ENCODE measurements around the gene TMEM151B. TPM values are rescaled to one million over a fixed set of nuclear protein-coding genes. Genes with fewer than 3 reads are reported as not detected.
A peak's percentile ranks its signal among the peaks of the same experiment; 100 is the strongest.

The TMEM151B gene
- total and polyA plus RNA-seq, 2 of the 13 experiments (the other 11 are each of a cell fraction or from before 2014, with no cell fraction given) = not detected

GRCh38 chr6:44222486-44223318 is 47.5 kb upstream of the TMEM151B start (continued):
- TF ChIP-seq, protein P1, sequence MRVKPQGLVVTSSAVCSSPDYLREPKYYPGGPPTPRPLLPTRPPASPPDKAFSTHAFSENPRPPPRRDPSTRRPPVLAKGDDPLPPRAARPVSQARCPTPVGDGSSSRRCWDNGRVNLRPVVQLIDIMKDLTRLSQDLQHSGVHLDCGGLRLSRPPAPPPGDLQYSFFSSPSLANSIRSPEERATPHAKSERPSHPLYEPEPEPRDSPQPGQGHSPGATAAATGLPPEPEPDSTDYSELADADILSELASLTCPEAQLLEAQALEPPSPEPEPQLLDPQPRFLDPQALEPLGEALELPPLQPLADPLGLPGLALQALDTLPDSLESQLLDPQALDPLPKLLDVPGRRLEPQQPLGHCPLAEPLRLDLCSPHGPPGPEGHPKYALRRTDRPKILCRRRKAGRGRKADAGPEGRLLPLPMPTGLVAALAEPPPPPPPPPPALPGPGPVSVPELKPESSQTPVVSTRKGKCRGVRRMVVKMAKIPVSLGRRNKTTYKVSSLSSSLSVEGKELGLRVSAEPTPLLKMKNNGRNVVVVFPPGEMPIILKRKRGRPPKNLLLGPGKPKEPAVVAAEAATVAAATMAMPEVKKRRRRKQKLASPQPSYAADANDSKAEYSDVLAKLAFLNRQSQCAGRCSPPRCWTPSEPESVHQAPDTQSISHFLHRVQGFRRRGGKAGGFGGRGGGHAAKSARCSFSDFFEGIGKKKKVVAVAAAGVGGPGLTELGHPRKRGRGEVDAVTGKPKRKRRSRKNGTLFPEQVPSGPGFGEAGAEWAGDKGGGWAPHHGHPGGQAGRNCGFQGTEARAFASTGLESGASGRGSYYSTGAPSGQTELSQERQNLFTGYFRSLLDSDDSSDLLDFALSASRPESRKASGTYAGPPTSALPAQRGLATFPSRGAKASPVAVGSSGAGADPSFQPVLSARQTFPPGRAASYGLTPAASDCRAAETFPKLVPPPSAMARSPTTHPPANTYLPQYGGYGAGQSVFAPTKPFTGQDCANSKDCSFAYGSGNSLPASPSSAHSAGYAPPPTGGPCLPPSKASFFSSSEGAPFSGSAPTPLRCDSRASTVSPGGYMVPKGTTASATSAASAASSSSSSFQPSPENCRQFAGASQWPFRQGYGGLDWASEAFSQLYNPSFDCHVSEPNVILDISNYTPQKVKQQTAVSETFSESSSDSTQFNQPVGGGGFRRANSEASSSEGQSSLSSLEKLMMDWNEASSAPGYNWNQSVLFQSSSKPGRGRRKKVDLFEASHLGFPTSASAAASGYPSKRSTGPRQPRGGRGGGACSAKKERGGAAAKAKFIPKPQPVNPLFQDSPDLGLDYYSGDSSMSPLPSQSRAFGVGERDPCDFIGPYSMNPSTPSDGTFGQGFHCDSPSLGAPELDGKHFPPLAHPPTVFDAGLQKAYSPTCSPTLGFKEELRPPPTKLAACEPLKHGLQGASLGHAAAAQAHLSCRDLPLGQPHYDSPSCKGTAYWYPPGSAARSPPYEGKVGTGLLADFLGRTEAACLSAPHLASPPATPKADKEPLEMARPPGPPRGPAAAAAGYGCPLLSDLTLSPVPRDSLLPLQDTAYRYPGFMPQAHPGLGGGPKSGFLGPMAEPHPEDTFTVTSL (CRISPR knock-in tag; IDR thresholded peaks at IDR 0.05; ENCODE audit: borderline replicate concordance) = 0 out of 2 replicates have a peak, but pooled peaks have one; percentile 17
- TF ChIP-seq, protein P2, sequence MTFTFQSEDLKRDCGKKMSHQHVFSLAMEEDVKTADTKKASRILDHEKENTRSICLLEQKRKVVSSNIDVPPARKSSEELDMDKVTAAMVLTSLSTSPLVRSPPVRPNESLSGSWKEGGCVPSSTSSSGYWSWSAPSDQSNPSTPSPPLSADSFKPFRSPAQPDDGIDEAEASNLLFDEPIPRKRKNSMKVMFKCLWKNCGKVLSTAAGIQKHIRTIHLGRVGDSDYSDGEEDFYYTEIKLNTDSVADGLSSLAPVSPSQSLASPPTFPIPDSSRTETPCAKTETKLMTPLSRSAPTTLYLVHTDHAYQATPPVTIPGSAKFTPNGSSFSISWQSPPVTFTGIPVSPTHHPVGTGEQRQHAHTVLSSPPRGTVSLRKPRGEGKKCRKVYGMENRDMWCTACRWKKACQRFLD (CRISPR knock-in tag; IDR thresholded peaks at IDR 0.05; ENCODE audit: borderline replicate concordance) = 0 out of 2 replicates have a peak, but pooled peaks have one; percentile 48
- TF ChIP-seq CREB3 (CRISPR knock-in tag; IDR thresholded peaks at IDR 0.05) (no peak), SRSF1 (optimal IDR thresholded peaks at IDR 0.05; ENCODE audit: low read depth, low read length) (peak; percentile 42), NBN (conservative IDR thresholded peaks at IDR 0.05) (no peak), TCF7 (IDR thresholded peaks at IDR 0.05; ENCODE audit: low read depth) (no peak), SP140L (CRISPR knock-in tag; IDR thresholded peaks at IDR 0.05; ENCODE audit: borderline replicate concordance) (no peak), ZNF674 (CRISPR knock-in tag; IDR thresholded peaks at IDR 0.05; ENCODE audit: low read depth) (no peak), DR1 (CRISPR knock-in tag; IDR thresholded peaks at IDR 0.05) (no peak), RFX3 (CRISPR knock-in tag; IDR thresholded peaks at IDR 0.05) (no peak), NR2F2 (IDR thresholded peaks at IDR 0.05; ENCODE audit: borderline replicate concordance, low read depth) (no peak), SAFB2 (CRISPR knock-in tag; IDR thresholded peaks at IDR 0.05; ENCODE audit: borderline replicate concordance, low read depth) (0 out of 2 replicates have a peak, but pooled peaks have one; percentile 33), SP5 (CRISPR knock-in tag; IDR thresholded peaks at IDR 0.05; ENCODE audit: borderline replicate concordance, low read depth) (no peak)
- TF ChIP-seq, protein P3, sequence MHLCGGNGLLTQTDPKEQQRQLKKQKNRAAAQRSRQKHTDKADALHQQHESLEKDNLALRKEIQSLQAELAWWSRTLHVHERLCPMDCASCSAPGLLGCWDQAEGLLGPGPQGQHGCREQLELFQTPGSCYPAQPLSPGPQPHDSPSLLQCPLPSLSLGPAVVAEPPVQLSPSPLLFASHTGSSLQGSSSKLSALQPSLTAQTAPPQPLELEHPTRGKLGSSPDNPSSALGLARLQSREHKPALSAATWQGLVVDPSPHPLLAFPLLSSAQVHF (CRISPR knock-in tag; IDR thresholded peaks at IDR 0.05) = no peak
- TF ChIP-seq, protein P4, sequence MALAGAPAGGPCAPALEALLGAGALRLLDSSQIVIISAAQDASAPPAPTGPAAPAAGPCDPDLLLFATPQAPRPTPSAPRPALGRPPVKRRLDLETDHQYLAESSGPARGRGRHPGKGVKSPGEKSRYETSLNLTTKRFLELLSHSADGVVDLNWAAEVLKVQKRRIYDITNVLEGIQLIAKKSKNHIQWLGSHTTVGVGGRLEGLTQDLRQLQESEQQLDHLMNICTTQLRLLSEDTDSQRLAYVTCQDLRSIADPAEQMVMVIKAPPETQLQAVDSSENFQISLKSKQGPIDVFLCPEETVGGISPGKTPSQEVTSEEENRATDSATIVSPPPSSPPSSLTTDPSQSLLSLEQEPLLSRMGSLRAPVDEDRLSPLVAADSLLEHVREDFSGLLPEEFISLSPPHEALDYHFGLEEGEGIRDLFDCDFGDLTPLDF (CRISPR knock-in tag; IDR thresholded peaks at IDR 0.05) = no peak
- TF ChIP-seq, protein P5, sequence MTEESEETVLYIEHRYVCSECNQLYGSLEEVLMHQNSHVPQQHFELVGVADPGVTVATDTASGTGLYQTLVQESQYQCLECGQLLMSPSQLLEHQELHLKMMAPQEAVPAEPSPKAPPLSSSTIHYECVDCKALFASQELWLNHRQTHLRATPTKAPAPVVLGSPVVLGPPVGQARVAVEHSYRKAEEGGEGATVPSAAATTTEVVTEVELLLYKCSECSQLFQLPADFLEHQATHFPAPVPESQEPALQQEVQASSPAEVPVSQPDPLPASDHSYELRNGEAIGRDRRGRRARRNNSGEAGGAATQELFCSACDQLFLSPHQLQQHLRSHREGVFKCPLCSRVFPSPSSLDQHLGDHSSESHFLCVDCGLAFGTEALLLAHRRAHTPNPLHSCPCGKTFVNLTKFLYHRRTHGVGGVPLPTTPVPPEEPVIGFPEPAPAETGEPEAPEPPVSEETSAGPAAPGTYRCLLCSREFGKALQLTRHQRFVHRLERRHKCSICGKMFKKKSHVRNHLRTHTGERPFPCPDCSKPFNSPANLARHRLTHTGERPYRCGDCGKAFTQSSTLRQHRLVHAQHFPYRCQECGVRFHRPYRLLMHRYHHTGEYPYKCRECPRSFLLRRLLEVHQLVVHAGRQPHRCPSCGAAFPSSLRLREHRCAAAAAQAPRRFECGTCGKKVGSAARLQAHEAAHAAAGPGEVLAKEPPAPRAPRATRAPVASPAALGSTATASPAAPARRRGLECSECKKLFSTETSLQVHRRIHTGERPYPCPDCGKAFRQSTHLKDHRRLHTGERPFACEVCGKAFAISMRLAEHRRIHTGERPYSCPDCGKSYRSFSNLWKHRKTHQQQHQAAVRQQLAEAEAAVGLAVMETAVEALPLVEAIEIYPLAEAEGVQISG (CRISPR knock-in tag; IDR thresholded peaks at IDR 0.05) = no peak

All from HepG2 (cell line).